HepG2 (cell line): Measurements from ENCODE around the gene AP1S3. TPM values are rescaled to one million over a fixed set of nuclear protein-coding genes. Genes with fewer than 3 reads are reported as not detected.

Experiments
- CBX2 ChIP-seq, 2 experiments: fragments of 200-600 bp in 1 of 2; sonication (generic); formaldehyde crosslinking in 1 of 2; IDR thresholded peaks; 2 replicates each; pipeline versions ENCODE4 v1.7.0 to v1.8.1; 2018 to 2022; ENCODE audit warnings: low read depth in 2 of 2, low read length in 1 of 2, mild to moderate bottlenecking in 1 of 2, missing genetic modification reagents in 1 of 2
- DNMT1 ChIP-seq: sonication (generic); formaldehyde crosslinking; IDR thresholded peaks from 2 replicates; pipeline ENCODE4 v1.5.1; 2020; ENCODE audit warnings: mild to moderate bottlenecking, missing genetic modification reagents
- FIP1L1 ChIP-seq: fragments of 200-400 bp; formaldehyde crosslinking; IDR thresholded peaks from 2 replicates; pipeline ENCODE4 v1.6.1; 2018; ENCODE audit warnings: low read depth, mild to moderate bottlenecking, low read length, moderate library complexity, borderline replicate concordance; ENCODE audit not compliant: insufficient read depth
- JDP2 ChIP-seq: sonication (generic); formaldehyde crosslinking; IDR thresholded peaks from 2 replicates; pipeline ENCODE4 v1.8.1; 2022; ENCODE audit warnings: missing genetic modification reagents, borderline replicate concordance
- KAT7 ChIP-seq: IDR thresholded peaks from 2 replicates; pipeline ENCODE4 v1.6.1; 2018; ENCODE audit warnings: borderline replicate concordance, missing compliant biosample characterization
- MIXL1 ChIP-seq: IDR thresholded peaks from 2 replicates; pipeline ENCODE4 v1.6.1; 2016
- MLLT10 ChIP-seq: sonication (generic); formaldehyde crosslinking; IDR thresholded peaks from 2 replicates; pipeline ENCODE4 v1.4.0; 2020; ENCODE audit warnings: missing genetic modification reagents
- NFE2 ChIP-seq: sonication (generic); formaldehyde crosslinking; IDR thresholded peaks from 2 replicates; pipeline ENCODE4 v1.4.0; 2020; ENCODE audit warnings: missing genetic modification reagents
- NFE2L2 ChIP-seq: fragments of 150-350 bp; IDR thresholded peaks from 2 replicates; pipeline ENCODE4 v1.6.1; 2014; ENCODE audit warnings: low read length
- RCOR2 ChIP-seq: IDR thresholded peaks from 2 replicates; pipeline ENCODE4 v1.6.1; 2016; ENCODE audit warnings: missing biosample characterization, missing genetic modification reagents
- RELA ChIP-seq: sonication (generic); formaldehyde crosslinking; IDR thresholded peaks from 2 replicates; pipeline ENCODE4 v1.4.0; 2020; ENCODE audit warnings: missing genetic modification reagents
- SMAD3 ChIP-seq: sonication (generic); formaldehyde crosslinking; IDR thresholded peaks from 2 replicates; pipeline ENCODE4 v1.4.0; 2020; ENCODE audit warnings: missing genetic modification reagents
- ZNF234 ChIP-seq: sonication (generic); formaldehyde crosslinking; conservative IDR thresholded peaks from 2 replicates; pipeline ENCODE4 v1.5.1; 2020; ENCODE audit warnings: mild to moderate bottlenecking, missing genetic modification reagents
- polyA plus RNA-seq, 8 experiments: library from polyadenylated mRNA; depleted of rRNA in 3 of 8; stranded (reverse) in 7 of 8; unstranded in 1 of 8; fragments of >200 nt; fragmentation: Illumina TruSeq in 4 of 8; extraction: Trizol in 4 of 8; gene quantifications; 2 replicates each; pipeline versions ENCODE4 v1.2.1 to v1.2.3, GENCODE V29; 2011 to 2016; ENCODE audit warnings: low read depth in 4 of 8, missing spikeins in 1 of 8, mixed read lengths in 1 of 8; ENCODE audit not compliant: insufficient read depth in 1 of 8
- total RNA-seq, 5 experiments: library from RNA; depleted of rRNA; stranded (reverse); fragments of >200 nt; fragmentation: Illumina TruSeq; extraction: Trizol; gene quantifications; 2 replicates each; pipeline ENCODE4 v1.2.3, GENCODE V29; 2016; ENCODE audit warnings: low read depth in 1 of 5
- TF ChIP-seq, protein P1 (sequence below): sonication (generic); formaldehyde crosslinking; IDR thresholded peaks from 2 replicates; pipeline ENCODE4 v1.9.0; 2021; ENCODE audit warnings: missing genetic modification reagents, borderline replicate concordance
- TF ChIP-seq, protein P2 (sequence below): sonication (generic); formaldehyde crosslinking; IDR thresholded peaks from 2 replicates; pipeline ENCODE4 v1.4.0; 2020; ENCODE audit warnings: mild to moderate bottlenecking, missing genetic modification reagents
- TF ChIP-seq, protein P3 (sequence below): IDR thresholded peaks from 2 replicates; pipeline ENCODE4 v1.6.1; 2012; ENCODE audit warnings: low read depth, low read length, improper control_type of control experiment
- TF ChIP-seq, protein P4 (sequence below): sonication (generic); formaldehyde crosslinking; IDR thresholded peaks from 2 replicates; pipeline ENCODE4 v1.5.1; 2020; ENCODE audit warnings: mild to moderate bottlenecking, missing genetic modification reagents, borderline replicate concordance

AP1S3 gene
- total and polyA plus RNA-seq, 2 of the 13 experiments (the other 11 are each of a cell fraction or from before 2014, with no cell fraction given) = 3.0 to 16.3 TPM

DNA sequence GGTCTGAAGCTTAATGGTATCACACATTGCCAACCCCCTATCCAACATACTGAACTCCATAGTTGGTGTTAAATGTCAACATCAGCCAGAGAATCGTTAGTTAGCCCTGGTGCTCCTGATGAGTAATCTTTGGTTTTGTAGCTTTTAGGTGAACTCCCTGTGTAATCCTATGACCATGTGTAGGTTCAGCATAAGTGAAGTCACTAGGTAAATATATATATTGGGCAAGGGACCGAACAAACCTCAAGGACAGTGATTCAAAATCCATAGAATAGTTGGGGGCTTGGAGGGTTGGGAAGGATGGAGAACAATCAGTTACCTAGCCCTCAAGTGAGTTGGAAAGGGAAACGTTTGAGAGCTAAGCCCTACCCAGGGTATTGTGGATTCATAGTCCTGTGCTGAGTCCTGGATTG, 16.0 kb upstream of the AP1S3 start (continued):
- TF ChIP-seq, protein P1, sequence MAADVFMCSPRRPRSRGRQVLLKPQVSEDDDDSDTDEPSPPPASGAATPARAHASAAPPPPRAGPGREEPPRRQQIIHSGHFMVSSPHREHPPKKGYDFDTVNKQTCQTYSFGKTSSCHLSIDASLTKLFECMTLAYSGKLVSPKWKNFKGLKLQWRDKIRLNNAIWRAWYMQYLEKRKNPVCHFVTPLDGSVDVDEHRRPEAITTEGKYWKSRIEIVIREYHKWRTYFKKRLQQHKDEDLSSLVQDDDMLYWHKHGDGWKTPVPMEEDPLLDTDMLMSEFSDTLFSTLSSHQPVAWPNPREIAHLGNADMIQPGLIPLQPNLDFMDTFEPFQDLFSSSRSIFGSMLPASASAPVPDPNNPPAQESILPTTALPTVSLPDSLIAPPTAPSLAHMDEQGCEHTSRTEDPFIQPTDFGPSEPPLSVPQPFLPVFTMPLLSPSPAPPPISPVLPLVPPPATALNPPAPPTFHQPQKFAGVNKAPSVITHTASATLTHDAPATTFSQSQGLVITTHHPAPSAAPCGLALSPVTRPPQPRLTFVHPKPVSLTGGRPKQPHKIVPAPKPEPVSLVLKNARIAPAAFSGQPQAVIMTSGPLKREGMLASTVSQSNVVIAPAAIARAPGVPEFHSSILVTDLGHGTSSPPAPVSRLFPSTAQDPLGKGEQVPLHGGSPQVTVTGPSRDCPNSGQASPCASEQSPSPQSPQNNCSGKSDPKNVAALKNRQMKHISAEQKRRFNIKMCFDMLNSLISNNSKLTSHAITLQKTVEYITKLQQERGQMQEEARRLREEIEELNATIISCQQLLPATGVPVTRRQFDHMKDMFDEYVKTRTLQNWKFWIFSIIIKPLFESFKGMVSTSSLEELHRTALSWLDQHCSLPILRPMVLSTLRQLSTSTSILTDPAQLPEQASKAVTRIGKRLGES (CRISPR knock-in tag) = no peak
- TF ChIP-seq, protein P2, sequence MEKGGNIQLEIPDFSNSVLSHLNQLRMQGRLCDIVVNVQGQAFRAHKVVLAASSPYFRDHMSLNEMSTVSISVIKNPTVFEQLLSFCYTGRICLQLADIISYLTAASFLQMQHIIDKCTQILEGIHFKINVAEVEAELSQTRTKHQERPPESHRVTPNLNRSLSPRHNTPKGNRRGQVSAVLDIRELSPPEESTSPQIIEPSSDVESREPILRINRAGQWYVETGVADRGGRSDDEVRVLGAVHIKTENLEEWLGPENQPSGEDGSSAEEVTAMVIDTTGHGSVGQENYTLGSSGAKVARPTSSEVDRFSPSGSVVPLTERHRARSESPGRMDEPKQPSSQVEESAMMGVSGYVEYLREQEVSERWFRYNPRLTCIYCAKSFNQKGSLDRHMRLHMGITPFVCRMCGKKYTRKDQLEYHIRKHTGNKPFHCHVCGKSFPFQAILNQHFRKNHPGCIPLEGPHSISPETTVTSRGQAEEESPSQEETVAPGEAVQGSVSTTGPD (CRISPR knock-in tag) = no peak
- TF ChIP-seq MLLT10 (CRISPR knock-in tag) (no peak), DNMT1 (no peak), RCOR2 (CRISPR knock-in tag) (no peak; the same call in 1 of the 2 replicates), MIXL1 (CRISPR knock-in tag) (no peak), ZNF234 (CRISPR knock-in tag) (no peak), RELA (no peak), JDP2 (CRISPR knock-in tag) (no peak), FIP1L1 (no peak), SMAD3 (CRISPR knock-in tag) (peak; percentile 61; the same call in 1 of the 2 replicates), NFE2L2 (no peak), NFE2 (no peak), KAT7 (CRISPR knock-in tag) (no peak), CBX2 (IDR thresholded peaks at IDR 0.05; ENCODE audit: low read depth, low read length) (no peak), CBX2 (CRISPR knock-in tag; IDR thresholded peaks at IDR 0.05; ENCODE audit: low read depth) (no peak)
- TF ChIP-seq, protein P3, sequence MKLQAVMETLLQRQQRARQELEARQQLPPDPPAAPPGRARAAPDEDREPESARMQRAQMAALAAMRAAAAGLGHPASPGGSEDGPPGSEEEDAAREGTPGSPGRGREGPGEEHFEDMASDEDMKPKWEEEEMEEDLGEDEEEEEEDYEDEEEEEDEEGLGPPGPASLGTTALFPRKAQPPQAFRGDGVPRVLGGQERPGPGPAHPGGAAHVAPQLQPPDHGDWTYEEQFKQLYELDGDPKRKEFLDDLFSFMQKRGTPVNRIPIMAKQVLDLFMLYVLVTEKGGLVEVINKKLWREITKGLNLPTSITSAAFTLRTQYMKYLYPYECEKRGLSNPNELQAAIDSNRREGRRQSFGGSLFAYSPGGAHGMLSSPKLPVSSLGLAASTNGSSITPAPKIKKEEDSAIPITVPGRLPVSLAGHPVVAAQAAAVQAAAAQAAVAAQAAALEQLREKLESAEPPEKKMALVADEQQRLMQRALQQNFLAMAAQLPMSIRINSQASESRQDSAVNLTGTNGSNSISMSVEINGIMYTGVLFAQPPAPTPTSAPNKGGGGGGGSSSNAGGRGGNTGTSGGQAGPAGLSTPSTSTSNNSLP = peak; percentile 69
- TF ChIP-seq, protein P4, sequence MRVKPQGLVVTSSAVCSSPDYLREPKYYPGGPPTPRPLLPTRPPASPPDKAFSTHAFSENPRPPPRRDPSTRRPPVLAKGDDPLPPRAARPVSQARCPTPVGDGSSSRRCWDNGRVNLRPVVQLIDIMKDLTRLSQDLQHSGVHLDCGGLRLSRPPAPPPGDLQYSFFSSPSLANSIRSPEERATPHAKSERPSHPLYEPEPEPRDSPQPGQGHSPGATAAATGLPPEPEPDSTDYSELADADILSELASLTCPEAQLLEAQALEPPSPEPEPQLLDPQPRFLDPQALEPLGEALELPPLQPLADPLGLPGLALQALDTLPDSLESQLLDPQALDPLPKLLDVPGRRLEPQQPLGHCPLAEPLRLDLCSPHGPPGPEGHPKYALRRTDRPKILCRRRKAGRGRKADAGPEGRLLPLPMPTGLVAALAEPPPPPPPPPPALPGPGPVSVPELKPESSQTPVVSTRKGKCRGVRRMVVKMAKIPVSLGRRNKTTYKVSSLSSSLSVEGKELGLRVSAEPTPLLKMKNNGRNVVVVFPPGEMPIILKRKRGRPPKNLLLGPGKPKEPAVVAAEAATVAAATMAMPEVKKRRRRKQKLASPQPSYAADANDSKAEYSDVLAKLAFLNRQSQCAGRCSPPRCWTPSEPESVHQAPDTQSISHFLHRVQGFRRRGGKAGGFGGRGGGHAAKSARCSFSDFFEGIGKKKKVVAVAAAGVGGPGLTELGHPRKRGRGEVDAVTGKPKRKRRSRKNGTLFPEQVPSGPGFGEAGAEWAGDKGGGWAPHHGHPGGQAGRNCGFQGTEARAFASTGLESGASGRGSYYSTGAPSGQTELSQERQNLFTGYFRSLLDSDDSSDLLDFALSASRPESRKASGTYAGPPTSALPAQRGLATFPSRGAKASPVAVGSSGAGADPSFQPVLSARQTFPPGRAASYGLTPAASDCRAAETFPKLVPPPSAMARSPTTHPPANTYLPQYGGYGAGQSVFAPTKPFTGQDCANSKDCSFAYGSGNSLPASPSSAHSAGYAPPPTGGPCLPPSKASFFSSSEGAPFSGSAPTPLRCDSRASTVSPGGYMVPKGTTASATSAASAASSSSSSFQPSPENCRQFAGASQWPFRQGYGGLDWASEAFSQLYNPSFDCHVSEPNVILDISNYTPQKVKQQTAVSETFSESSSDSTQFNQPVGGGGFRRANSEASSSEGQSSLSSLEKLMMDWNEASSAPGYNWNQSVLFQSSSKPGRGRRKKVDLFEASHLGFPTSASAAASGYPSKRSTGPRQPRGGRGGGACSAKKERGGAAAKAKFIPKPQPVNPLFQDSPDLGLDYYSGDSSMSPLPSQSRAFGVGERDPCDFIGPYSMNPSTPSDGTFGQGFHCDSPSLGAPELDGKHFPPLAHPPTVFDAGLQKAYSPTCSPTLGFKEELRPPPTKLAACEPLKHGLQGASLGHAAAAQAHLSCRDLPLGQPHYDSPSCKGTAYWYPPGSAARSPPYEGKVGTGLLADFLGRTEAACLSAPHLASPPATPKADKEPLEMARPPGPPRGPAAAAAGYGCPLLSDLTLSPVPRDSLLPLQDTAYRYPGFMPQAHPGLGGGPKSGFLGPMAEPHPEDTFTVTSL (CRISPR knock-in tag) = peak; percentile 70; the same call in 1 of the 2 replicates
